GM23338 (cell line): Measurements from ENCODE around the gene NUP98. TPM values are rescaled to one million over a fixed set of nuclear protein-coding genes. Genes with fewer than 3 reads are reported as not detected.

Experiments used
- ATAC-seq: fragments of 200-7000 bp; cut with Tn5 transposase; 3 replicates; pipeline ENCODE4 v1.9.1; 2020
- DNase-seq: peaks from one replicate; pipeline ENCODE4 v3.0.0-alpha.2; 2015; ENCODE audit warnings: low spot score
- H2AFZ ChIP-seq: fragments of 200-600 bp; sonication (generic); 2 replicates; pipeline ENCODE4 v1.8.0; 2016; ENCODE audit warnings: antibody characterized with exemption, mild to moderate bottlenecking, moderate library complexity
- H3F3A ChIP-seq: fragments of 200-600 bp; sonication (generic); replicated peaks from 2 replicates; pipeline ENCODE4 v1.8.0; 2017; ENCODE audit warnings: antibody characterized with exemption, mixed run types, low read depth
- H3K27ac ChIP-seq: fragments of 200-600 bp; sonication (generic); 2 replicates; pipeline ENCODE4 v1.6.1; 2016; ENCODE audit warnings: low read depth
- H3K27me3 ChIP-seq: fragments of 200-600 bp; sonication (generic); 2 replicates; pipeline ENCODE4 v1.8.0; 2016; ENCODE audit warnings: mild to moderate bottlenecking, mixed run types, moderate library complexity; ENCODE audit not compliant: insufficient read depth
- H3K36me3 ChIP-seq: fragments of 200-600 bp; sonication (generic); 2 replicates; pipeline ENCODE4 v1.8.0; 2016; ENCODE audit warnings: mild to moderate bottlenecking; ENCODE audit not compliant: insufficient read depth
- H3K4me1 ChIP-seq: fragments of 200-600 bp; sonication (generic); 2 replicates; pipeline ENCODE4 v1.8.0; 2016; ENCODE audit warnings: mild to moderate bottlenecking, moderate library complexity; ENCODE audit not compliant: insufficient read depth
- H3K4me2 ChIP-seq: fragments of 200-600 bp; sonication (generic); 2 replicates; pipeline ENCODE4 v1.7.1; 2017; ENCODE audit warnings: mixed run types
- H3K4me3 ChIP-seq: fragments of 200-600 bp; sonication (generic); 2 replicates; pipeline ENCODE4 v1.6.1; 2016; ENCODE audit warnings: mixed run types
- H3K79me2 ChIP-seq: fragments of 200-600 bp; sonication (generic); replicated peaks from 2 replicates; pipeline ENCODE4 v1.8.0; 2017; ENCODE audit warnings: mild to moderate bottlenecking; ENCODE audit not compliant: insufficient read depth
- H3K9me2 ChIP-seq: fragments of 200-600 bp; sonication (generic); 2 replicates; pipeline ENCODE4 v1.8.0; 2017; ENCODE audit not compliant: insufficient read depth
- H4K20me1 ChIP-seq: fragments of 200-600 bp; sonication (generic); replicated peaks from 2 replicates; pipeline ENCODE4 v1.8.0; 2017; ENCODE audit warnings: mild to moderate bottlenecking; ENCODE audit not compliant: insufficient read depth
- H3K27ac Mint-ChIP-seq: 2 replicates; pipeline ENCODE4 v1.8.0; 2020; ENCODE audit warnings: inconsistent platforms, mild to moderate bottlenecking, moderate library complexity, mixed read lengths
- H3K27me3 Mint-ChIP-seq: 3 replicates; pipeline ENCODE4 v1.8.0; 2022; ENCODE audit warnings: low read depth, mild to moderate bottlenecking, moderate library complexity, mixed read lengths, inconsistent platforms; ENCODE audit not compliant: insufficient read depth, poor library complexity
- H3K36me3 Mint-ChIP-seq: 3 replicates; pipeline ENCODE4 v1.8.0; 2021; ENCODE audit warnings: low read depth, mild to moderate bottlenecking, inconsistent platforms, moderate library complexity, mixed read lengths
- H3K4me1 Mint-ChIP-seq: 3 replicates; pipeline ENCODE4 v1.8.0; 2020; ENCODE audit warnings: mild to moderate bottlenecking, inconsistent platforms, mixed read lengths
- H3K4me3 Mint-ChIP-seq: 3 replicates; pipeline ENCODE4 v1.8.0; 2021; ENCODE audit warnings: moderate library complexity, mild to moderate bottlenecking, inconsistent platforms, mixed read lengths
- H3K9me3 Mint-ChIP-seq: 3 replicates; pipeline ENCODE4 v1.8.0; 2020; ENCODE audit warnings: moderate library complexity, mild to moderate bottlenecking, inconsistent platforms, mixed read lengths
- CREB1 ChIP-seq: fragments of 250-450 bp; sonication (Bioruptor Pico); IDR thresholded peaks from 2 replicates; pipeline ENCODE4 v1.5.0; 2020; ENCODE audit warnings: low read depth, mild to moderate bottlenecking, moderate library complexity
- CTCF ChIP-seq, 2 experiments: fragments of 200-600 bp in 1 of 2; sonication (generic) in 1 of 2; conservative IDR thresholded peaks; 2 replicates each; pipeline versions ENCODE4 v1.5.1 to v1.6.1; 2016 to 2017; ENCODE audit warnings: antibody characterized with exemption in 2 of 2, low read depth in 2 of 2, mild to moderate bottlenecking in 2 of 2, moderate library complexity in 1 of 2
- EZH2phosphoT487 ChIP-seq: fragments of 200-600 bp; sonication (generic); IDR thresholded peaks from one replicate; pipeline ENCODE4 v1.8.1; 2018; ENCODE audit warnings: antibody characterized with exemption; ENCODE audit not compliant: unreplicated experiment
- STAT1 ChIP-seq: IDR thresholded peaks from one replicate; pipeline ENCODE4 v1.6.1; 2016; ENCODE audit warnings: antibody characterized with exemption; ENCODE audit not compliant: unreplicated experiment
- ZNF462 ChIP-seq: fragments of 250-450 bp; sonication (Bioruptor Pico); IDR thresholded peaks from 2 replicates; pipeline ENCODE4 v1.5.0; 2020; ENCODE audit warnings: mild to moderate bottlenecking, moderate library complexity
- polyA plus RNA-seq: library from polyadenylated mRNA; unstranded; fragments of >200 nt; fragmentation: Nextera tagmentation; extraction: Ambion mirVana; gene quantifications from 2 replicates; pipeline ENCODE4 v1.2.1, GENCODE V29; 2016
- total RNA-seq: library from RNA; depleted of rRNA; stranded (reverse); fragments of >200 nt; shearing (Covaris generic); gene quantifications from 2 replicates; pipeline ENCODE4 v1.2.3, GENCODE V29; 2014

NUP98 gene
- total and polyA plus RNA-seq, 2 experiments from 2014 or later, result 23.9 to 174 TPM

GRCh38 chr11:3834349-3834663 lies 37.0 kb upstream of the NUP98 start:
- ATAC-seq (no peak), DNase-seq (no peak)
- Histone ChIP-seq H4K20me1 (peaks cover 53% of the 10 kb centered on the region), H3K36me3 (no peaks in the 10 kb centered on the region; the same call in 1 of the 2 replicates), H3K4me3 (0 out of 2 replicates have a peak overlapping the region, but pooled peaks have one; percentile 10), H2AFZ (no peak overlapping the region), H3F3A (no peaks in the 10 kb centered on the region), H3K79me2 (peaks cover 67% of the 10 kb centered on the region), H3K27ac (0 out of 2 replicates have a peak overlapping the region, but pooled peaks have one; percentile 50), H3K9me2 (no peaks in the 10 kb centered on the region), H3K4me2 (peak overlapping the region; percentile 24), H3K27me3 (no peaks in the 10 kb centered on the region), H3K4me1 (peaks cover 24% of the 10 kb centered on the region)
- Mint-ChIP-seq H3K4me1 (peaks cover 40% of the 10 kb centered on the region), H3K9me3 (no peaks in the 10 kb centered on the region), H3K27ac (peak overlapping the region; percentile 7; the same call in 1 of the 2 replicates), H3K36me3 (peaks cover 31% of the 10 kb centered on the region), H3K4me3 (no peak overlapping the region), H3K27me3 (peaks cover 8% of the 10 kb centered on the region)
- TF ChIP-seq ZNF462 (CRISPR knock-in tag) (no peak), STAT1 (no peak), CTCF (conservative IDR thresholded peaks at IDR 0.05; ENCODE audit: low read depth in 2 of 2) (no peak), CREB1 (no peak), EZH2phosphoT487 (no peak)
